Activated CD4-positive, alpha-beta T cell treated with anti-CD3 and anti-CD28 coated beads for 4 hours (primary cell): ENCODE data around the gene C3orf80.
"Not testable (repeated sequence)": the region's sequence is repeated elsewhere in the genome, so short reads cannot be mapped to it uniquely, and the experiment has no call there.

Experiments used
- DNase-seq, 2 donors: peaks; one replicate each; pipeline ENCODE4 v3.0.0-alpha.2; 2020

C3orf80 gene

GRCh38 chr3:160225176-160226025 is at the start of gene C3orf80:
Gene C3orf80 (plus strand): TSS chr3:160225422. CDS start chr3:160225636, 214 bp downstream.
- DNase-seq, result peak; percentile 8 to 11

- DNase-seq, result no peak
These were observed 48.3 kb upstream of the C3orf80 start for GRCh38 chr3:160176923-160177322.

DNA sequence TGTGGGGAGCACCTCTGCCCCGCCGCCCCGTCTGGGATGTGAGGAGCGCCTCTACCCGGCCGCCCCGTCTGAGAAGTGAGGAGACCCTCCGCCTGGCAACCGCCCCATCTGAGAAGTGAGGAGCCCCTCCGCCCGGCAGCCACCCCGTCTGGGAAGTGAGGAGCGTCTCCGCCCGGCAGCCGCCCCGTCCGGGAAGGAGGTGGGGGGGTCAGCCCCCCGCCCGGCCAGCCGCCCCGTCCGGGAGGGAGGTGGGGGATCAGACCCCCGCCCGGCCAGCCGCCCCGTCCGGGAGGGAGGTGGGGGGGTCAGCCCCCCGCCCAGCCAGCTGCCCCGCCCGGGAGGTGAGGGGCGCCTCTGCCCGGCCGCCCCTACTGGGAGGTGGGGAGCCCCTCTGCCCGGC is 46.6 kb upstream of the C3orf80 start:
- not testable (repeated sequence) for DNase-seq

GRCh38 chr3:160179403-160179802 is 45.8 kb upstream of the C3orf80 start:
- DNase-seq, result not testable (repeated sequence)

DNA sequence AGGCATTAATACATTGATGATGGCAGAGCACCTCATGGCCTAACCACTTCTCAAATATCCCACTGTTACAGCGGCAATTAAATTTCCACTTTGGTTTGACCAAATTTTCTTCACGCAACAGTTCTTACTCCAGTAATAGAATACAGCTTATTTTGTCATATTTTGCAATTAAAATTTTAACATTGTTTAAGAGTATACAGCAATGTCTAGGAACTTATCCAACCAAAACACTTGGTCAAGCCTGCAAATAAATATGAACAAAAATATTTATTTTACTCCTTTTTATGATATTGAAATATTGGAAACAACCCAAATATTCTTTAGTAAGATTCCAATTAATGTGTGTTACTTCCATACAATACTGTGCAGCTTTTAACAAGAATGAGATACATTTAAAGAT is 45.3 kb upstream of the C3orf80 start:
- DNase-seq, result no peak

DNA sequence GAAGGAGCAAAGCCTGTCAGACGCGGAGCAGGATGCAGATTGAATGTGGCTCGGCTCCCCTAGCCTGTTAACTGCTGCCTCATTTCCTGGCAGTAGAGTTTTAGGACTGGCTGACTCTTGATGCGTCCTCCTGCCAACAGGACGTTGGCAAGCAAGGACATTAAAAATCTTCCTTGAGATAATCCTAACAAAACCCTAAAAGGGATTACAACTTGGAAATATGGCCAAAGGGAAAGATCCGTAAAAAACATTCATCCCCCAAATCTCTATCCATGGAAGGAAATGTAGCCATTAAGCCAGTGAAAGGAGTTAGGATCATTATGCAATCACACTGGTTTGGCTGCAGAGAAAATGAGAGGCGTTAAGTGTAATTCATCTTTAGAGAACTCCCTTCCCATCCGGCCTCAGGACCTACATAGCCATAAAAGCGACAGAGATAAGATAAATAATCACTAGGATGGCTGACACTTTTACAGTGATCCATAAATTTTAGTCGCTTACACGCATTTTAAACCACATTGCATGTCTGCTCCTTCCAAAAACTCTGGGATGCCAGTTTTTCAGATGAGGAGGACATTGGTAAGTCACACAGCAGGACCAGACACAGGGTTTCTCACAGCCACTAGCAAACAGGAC is 44.5 kb upstream of the C3orf80 start:
- DNase-seq, result no peak

GRCh38 chr3:160183345-160184076 is 41.7 kb upstream of the C3orf80 start:
- DNase-seq, result no peak

- no peak for DNase-seq
These were observed 40.6 kb upstream of the C3orf80 start for GRCh38 chr3:160184655-160185054.

DNA sequence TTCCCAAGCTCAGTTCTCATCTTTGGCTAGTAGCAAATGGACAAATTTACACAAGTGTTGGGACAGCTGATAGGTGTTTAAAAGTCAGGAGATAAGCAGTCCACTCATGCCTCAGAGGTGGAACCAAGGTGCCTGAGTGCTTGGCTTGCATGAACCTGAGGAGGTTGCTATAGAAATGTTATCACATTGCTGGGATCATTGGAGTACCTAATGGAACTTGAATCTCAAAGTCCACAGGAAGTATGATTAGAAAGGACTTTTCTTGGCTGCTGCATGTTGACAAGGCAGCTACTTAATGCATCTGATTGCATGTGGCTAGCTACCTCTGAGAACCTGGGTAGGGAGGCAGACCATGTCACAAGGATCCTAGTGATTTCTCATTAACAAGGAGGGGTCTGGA is 39.5 kb upstream of the C3orf80 start:
- no peak for DNase-seq

DNA sequence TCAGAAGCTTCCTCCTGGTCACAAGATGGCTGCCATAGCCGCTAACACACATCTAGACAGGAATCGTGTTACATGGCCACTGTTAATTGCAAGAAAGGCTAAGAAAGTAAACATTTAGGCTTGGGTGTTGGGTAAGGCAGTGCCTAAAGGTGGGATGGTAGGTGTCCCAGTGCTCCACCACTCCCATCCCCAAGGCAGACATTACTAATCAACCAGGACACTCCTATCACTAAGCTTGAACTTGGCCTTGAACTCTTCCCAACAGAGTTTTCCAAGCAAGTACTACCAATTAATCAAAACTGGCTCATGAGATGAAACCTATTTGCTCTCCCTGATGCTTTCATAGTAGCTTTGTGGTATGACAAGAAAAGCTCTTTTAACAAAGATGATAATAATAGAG is 37.9 kb upstream of the C3orf80 start:
- DNase-seq, result no peak

DNA sequence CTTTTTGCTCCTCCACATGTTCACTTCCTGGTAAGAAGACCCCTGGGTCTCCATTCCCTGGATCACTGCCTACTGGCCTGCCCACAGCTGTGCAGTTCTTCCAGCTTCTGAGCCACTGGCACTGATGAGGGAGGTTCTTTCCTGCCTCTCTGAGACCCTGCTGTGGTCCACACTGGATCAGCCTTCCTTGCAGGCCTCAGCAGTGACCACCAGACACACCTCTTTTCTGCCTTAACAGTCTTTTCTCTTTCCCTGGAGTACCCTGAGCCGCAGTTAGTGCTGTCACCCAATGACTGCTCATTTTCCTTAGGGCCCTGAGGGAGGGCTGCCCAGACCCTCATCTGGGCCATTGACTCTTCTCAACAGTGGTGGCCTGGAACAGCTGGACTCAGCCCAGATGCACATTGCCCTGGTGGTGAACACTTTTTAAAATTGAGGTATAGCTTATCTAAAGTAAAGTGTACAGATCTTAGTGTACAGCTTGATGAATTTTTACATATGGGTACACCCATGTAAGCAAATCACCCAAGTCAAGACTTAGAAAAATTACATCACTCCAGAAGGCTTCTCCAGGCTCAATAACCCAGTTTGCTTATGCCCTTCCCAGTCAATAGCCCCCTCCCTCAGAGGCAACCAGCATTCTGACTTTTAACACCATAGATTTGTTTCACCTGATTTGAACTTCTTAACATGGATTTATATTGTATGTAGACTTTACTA is 32.8 kb upstream of the C3orf80 start:
- no peak for DNase-seq

- DNase-seq, result no peak
These were observed 31.5 kb upstream of the C3orf80 start for GRCh38 chr3:160193644-160194192.

DNA sequence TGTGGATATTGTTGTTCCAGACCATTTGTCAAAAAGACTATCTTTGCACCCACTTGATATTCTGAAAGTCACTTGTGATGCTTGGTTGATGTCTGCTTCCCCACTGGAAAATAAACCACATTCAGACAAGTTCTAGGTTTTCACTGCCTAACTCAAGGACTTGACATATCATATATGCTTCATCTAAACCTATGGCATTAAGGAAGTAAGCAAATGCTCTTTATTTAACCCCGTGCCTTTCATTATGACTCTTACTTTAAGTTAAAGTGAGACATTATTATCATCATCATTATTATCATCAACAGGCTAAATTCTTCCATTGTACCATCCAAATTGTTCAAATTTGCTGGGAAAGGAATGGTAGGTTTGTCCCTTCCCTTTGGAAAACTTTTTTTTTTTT is 30.8 kb upstream of the C3orf80 start:
- no peak for DNase-seq

DNA sequence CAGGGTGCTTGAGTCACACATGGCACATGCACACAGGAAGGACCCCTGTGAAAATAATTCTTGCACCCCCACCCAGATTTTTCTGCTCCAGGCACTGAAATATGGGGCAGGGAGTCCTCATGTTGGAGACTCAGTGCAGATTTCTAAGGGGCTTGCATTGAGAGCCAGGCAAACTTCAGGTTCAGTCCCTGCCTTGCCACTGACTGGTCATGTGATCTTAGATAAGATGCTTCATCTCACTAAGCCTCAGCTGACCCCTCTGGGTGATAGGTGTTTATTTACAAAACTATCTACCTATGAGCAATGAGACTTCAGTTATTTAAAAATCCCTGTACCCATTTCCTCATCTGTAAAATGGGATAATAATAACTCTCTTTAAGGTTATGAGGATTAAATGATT is 30.1 kb upstream of the C3orf80 start:
- DNase-seq, result no peak

- no peak for DNase-seq
These were observed 28.6 kb upstream of the C3orf80 start for GRCh38 chr3:160196511-160197104.

GRCh38 chr3:160199108-160199507 is 26.1 kb upstream of the C3orf80 start:
- no peak for DNase-seq

DNA sequence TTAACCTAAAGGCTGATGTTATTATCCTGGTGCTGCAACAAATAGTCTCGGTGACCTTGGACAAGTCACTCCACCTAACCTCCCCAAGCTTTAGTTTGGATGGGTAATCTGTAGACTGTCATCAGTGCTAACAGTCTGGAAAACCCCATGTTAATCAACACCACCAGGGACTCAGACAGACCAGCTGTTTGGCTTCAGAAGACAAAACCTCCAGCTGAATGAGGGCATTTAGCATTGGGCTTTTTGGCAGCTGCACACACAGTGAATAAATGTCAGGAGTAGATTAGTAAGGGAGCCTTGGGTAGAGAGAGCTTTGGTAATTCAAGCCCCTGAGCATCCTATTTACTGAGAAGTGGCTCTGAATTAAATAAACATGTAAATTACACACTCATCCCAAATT is 24.9 kb upstream of the C3orf80 start:
- DNase-seq, result no peak

DNA sequence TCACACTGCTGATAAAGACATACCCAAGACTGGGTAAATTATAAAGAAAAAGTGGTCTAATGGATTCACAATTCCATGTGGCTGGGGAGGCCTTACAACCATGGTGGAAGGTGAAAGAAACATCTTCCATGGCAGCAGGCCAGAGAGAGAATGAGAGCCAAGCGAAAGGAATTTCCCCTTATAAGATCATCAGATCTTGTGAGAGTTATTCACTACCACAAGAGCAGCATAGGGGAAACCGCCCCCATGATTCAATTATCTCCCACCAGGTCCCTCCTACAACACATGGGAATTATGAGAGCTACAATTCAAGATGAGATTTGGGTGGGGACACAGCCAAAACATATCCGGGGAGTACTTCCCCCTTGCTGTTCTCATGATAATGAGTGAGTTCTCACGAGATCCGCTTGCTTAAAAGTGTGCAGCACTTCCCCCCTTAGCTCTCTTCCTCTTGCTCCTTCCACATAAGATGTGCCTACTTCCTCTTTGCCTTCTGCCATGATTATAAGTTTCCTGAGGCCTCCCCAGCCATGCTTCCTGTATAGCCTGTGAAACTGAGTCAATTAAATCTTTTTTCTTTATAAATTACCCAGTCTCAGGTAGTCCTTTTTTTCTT is 20.7 kb upstream of the C3orf80 start:
- DNase-seq, result not testable (repeated sequence)

DNA sequence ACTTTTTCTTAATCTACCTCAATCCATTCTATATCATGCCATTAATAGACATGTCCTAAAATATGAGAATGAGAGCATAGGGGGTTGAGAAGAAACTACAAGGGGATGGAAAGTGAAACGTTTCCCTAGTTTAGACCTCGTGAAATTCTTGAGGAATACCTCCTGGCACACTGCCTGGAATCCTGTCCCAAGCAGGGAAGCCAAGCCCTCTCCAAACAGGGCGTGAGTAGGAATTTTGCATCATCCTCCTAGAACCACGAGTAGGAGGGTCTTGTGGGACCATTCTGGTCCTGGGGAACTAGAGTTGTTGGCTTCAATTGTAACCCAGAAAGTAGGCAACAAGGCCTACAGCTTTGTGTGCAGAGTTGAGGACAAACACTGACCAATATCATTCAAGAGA is 19.6 kb upstream of the C3orf80 start:
- DNase-seq, result no peak

- no peak for DNase-seq
These were observed 14.9 kb upstream of the C3orf80 start for GRCh38 chr3:160210341-160210740.

GRCh38 chr3:160210799-160211221 is 14.4 kb upstream of the C3orf80 start:
- DNase-seq, result no peak

DNA sequence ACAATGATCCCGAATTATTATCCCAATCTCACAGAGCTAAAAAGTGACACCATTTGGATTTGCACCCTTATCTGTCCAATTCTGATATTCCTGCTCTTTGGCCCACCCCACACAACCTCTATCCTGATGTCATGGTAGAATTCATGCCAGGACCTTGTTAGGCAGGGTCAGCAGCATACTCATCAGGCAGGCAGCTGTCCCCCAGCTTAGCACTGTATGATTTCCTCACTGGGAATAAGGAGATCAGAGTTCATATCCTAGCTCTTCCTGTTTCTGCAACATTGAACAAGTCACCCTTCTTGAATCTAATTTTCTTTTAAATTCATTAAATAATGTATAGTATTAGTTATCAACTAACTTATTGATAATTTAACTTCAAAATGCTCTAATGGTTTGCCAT is 12.0 kb upstream of the C3orf80 start:
- no peak for DNase-seq
